Epidermal melanocyte (primary cell): ENCODE measurements around the gene TRAM2.

Source experiments
- DNase-seq: peaks from one replicate; pipeline ENCODE4 v3.0.0; 2011; ENCODE audit warnings: low spot score; ENCODE audit not compliant: insufficient read length

Gene TRAM2

DNA sequence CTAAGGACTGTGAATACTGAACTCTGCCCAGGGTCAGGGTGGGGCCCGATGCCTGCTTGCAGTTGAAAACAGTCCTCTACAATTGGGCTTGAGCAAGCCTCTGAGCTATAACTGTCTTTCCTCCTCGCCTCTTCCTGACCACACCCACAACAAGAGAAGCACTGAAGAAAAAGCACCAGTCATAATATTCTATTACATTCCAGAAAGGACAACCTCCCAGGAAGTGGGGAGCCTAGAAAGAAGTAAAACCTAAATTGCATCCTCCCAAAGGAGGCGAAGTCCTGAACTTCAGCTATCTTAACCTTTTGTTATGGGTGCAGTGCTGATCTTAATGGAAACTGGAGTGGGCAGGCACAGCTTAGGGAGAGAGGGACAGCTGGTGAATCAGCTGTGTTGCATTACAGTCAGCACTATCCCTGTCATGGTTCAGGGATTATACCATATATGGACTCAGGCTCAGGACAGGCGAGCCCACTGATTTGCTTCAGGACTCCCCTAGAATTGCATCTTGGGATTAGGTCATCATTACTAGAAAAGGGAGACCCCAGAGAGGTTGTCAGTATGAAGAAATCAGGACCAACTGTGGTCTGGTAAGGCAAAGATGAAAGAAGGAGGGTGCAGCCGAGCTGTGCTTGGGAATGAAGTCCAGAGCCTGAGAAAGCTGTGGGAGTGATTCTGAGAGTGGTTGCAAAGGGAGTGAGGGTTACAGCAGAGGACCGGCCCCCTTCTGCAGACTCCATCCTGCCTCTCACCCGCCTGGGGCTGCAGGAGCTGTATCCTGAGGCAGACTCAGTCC, 18.3 kb upstream of the TRAM2 start:
- DNase-seq: peak; percentile 82

DNA sequence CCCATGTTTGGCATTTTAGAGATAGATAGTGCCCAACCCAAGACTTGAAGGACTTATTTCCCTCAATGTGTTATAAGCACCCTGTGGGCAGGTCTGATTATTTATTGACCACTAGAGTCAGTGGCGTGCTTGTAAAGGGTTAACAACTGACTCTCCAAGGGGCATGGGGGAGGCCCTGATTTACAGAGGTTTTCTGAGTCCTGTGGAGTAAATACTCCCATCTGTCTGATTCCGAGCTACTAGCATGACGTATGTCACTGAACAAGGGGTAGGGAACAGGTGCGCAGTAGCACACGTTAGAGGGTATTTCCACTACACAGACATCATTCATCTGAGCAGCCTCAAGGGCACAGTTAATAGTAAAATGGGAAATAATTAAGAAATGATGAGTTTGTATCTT, 17.4 kb upstream of the TRAM2 start:
- no peak for DNase-seq

DNA sequence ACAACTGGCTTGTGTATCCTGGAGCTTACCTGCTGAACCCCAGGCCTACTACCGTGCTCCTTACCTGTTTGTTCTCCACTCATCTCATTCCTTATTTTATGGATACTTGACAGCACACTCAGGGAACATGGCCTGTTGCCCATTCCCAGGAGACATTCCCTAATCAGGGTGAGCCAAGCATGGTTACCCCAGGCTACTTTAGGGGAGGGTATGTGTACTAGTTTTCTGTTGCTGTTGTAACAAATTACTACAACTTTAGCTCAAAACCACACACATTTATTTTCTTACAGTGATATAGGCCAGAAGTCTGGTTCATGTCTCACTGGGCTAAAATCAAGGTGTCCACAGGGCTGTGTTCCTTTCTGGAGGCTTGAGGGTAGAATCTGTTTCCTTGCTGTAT, 15.0 kb upstream of the TRAM2 start:
- no peak for DNase-seq

DNA sequence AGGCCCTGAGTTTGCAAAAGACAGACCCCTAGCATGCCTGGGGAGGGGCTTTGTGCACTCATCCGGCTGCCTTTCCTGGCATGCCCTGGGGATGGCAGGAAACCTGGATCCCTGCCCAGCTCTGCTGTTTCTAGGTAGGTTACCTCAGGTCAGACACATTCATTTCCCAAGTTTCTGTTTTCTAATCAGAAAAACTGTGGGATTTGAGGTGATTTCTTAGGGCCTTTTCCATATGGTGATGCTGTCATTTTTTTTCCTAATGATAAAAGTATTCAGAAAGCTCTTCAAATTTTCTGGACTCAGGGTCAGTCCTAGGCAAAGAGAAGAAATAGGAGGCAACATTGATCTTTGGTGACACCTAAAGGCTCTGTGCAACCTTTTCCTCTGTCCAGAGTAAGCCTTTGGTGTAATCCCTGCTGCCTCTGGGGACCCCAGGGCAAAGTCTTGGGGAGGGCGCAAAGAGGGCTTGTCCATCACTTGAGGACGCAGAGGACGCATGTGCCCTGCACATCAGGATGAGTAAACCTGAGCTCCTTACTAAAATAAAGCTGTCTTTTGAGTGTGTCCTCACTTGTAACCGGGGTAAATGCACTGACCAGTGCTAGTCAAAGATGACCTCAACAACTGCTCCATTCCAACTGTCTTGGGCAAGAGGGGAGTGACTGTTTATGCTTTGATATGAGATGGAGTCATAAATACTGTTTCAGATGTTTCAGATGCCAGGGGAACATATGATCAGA, 13.5 kb upstream of the TRAM2 start:
- DNase-seq: no peak

DNA sequence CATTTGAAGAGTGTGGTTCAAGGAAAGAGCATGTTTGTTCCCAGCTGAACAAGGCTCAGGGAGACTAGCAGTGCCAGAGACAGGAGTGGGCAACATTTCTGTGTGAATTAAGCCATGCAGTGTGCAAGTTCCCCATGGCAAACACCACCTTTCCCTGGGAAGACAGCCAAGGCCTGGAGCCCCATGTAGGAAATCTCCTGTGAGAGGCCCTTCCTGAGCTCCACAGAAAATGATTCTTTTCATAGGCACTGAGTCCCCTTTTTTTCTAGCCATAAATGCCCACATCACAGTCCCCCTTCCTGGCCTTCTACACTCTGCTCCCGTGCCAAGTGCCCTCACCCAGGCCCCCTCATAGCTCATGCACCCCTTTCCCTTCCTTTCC, 11.8 kb upstream of the TRAM2 start:
- no peak for DNase-seq

DNA sequence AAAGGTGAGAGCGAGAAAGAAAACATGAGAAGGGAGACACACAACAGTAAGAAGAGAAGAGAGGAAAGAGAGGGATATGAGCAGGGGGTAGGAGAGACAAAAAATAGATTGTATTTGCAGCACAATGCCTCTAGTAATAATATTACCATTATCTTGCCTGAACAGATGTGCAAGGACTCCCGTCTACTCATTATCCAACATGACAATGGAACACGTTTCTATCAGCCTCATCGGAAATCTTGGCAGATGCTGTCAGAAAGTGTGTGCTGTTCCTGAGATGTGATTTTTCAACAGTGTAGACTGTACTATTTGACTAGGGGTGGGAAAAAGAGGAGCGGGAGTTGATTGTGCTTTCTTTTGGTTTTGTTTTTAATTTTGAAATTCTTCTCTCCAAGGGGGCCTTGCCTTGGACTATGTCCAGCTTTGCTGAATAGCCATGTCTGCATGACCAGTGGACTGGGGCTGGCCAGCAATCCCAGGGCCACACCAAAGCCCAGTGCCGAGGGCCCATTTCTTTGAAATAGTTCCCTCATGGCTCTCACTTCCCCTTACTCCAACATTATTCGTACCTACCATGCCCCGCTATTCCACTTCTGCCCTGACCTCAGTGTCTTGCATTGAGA, 11.3 kb upstream of the TRAM2 start:
- no peak for DNase-seq

DNA sequence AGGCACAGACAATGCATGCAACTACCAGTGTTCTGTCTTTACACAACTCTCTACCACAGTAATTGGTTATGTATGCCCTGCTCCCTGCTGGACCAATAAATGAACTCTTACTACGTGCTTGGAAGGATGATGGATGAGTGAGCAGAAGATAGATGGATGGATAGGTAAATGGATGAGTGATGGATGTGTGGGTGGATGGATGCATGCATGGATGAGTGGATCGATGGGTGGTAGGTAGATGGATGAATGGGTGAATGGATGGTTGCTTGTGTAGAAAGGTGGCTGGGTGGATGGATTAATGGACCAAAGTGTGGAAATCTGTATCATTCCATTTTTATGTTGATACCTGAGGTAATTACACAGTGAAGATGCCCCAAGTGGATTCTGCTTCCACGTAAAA, 10.1 kb upstream of the TRAM2 start:
- DNase-seq: no peak

DNA sequence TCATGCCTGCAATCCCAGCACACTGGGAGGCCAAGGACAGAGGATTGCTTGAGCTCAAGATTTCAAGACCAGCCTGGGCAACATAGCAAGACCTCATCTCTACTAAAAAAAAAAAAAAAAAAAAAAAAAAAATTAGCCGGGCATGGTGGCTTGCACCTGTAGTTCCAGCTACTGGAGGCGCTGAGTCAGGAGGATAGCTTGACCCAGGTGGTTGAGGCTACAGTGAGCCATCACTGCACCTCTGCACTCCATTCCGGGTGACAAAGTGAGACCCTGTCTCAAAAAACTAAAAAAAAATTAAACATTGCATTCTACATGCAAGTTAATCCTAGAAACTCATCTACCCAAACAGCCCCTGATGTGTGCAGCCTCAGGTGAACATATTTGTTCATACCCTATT, 7.3 kb upstream of the TRAM2 start:
- no peak for DNase-seq

DNA sequence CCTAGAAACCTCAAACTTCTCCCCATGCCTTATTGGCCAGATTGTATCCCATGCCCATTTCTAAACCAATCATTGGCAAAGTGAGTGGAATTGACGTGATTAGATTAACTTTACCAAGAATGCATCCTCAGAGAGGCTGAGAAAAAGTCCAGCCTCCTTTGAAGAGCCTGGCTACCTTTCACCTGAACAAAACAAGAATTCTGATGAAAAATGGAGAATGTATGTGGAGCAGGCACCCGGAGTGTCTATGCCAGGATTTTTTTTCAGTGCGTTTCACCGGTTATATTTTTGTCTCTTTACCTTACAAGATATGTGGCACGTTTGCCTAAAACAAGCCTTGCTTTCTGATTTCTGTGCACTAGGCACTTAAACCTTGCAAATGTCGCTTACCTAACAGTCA, 6.1 kb upstream of the TRAM2 start:
- no peak for DNase-seq

DNA sequence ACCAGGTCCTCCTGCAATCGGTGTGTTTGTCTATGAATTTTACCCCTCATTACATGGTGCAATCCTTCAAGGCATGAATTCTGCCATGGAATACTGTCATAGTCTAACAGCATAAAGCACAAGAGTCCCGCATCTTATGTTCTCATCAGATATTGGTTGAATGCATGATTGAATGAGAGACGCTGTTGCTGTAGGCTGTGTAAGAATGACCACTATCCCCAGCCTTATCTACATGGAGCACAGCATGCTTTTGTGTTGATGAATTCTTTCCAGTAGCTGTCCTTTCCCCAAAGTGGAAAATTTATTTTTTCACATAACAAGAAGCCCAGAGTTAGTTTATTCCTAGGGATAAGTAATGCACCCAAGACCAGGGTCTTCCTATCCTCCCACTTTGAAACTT, 5.6 kb upstream of the TRAM2 start:
- no peak for DNase-seq

DNA sequence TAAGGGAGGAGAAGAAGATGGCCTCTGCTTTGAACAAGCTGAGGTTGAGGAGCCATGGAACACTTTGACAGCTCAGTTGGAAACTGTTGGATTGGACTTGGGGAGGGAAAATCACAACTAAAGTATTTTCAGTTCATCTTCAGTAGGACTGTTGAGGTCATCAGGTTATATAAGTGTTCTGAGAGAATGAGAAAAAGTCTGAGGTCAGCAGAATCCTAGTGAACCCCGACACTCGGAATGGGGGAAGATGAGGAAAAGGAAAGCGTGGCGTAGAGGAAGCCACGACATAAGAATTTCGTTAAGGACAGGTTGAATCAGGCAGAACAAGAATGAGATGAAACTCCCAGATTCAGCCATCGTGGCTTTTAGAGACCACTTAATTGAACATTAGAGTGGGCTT, 4.0 kb upstream of the TRAM2 start:
- no peak for DNase-seq

DNA sequence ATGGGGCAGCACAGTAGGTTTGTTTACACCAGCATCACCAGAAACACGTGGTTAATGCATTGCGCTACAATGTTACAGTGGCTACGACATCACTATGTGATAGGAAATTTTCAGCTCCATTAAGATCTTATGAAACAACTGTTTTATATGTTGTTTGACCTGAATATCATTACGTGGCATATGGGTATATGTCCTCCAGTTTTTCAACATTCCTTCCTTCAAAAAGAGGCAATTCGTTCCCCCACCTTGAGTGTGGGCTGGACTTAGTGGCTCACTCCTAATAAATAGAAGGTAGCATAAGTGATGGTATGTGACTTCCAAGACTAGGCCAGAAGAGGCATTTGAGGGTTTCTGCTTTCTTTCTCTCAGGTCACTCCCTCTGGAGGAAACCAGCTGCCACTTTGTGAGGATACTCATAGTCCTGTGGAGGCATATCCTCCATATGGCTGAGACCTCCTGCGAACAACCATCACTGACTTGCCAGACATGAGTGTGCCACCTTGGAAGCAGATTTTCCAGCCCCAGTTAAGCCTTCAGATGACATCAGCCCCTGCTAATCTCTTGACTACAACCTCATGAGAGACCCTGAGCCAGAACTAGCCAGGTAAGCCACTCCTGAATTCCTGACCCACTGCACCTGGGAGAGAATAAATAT, 2.3 kb upstream of the TRAM2 start:
- no peak for DNase-seq

DNA sequence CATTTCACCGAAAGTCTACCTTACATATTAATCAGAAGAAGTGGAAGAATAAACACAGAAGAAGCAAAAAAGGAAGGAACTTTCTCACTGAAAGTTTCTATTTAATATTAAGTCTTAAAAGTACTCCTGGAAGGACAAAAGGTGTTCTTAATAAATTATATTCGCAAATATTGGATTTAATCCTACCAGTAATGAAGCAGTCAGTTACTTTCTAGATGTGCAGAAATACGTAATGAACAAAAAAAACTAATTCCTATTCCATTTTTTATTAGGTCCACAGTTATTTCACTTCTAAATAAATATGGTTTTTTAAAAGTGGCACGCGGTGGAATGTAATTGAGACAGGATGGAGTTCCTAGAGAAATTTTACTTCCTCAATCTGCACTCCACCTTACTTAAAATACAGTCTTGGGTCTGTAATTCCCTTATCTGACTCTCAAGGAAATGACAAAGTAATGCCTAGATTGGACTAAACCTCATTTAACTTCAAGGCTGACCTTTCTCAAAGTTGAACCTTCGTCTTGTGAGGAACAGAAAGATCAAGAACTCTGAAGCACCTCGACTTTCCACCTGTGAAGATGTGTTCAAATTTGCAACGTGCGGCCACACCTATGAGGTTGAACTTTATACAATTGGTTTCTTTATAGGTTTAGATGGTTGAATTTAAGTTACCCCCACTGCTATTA, 1.1 kb upstream of the TRAM2 start:
- DNase-seq: no peak

DNA sequence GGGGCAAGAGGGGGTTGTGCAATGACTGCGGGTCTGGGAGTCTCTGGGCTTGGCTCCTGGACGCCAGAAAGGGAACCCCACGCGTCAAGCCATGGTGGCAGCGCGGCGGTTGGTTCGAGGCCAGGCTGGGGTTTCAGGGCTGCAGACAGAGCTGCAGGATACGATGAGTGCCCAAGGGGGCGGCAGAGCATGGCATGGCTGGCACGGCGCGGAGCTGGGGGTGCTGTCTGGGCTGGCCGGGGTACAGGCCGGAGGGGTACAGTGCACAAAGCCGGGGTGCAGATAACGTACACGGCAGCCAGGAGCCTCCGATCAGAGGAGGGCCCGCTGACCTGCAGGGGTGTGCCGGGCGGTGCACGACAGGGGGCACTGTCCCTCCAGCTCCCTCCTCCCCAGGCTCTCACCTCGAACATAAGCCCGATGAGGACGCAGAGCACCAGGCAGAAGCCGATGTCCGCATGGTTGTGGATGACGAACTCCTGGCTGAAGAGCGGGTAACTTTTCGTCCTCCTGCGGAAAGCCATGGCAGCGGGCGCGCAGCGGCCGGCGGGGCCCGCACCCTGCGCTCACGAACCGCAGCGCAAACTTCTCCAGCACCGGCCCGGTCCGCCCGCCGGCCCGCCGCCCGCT, 353 bp downstream of the TRAM2 start:
- no peak for DNase-seq

DNA sequence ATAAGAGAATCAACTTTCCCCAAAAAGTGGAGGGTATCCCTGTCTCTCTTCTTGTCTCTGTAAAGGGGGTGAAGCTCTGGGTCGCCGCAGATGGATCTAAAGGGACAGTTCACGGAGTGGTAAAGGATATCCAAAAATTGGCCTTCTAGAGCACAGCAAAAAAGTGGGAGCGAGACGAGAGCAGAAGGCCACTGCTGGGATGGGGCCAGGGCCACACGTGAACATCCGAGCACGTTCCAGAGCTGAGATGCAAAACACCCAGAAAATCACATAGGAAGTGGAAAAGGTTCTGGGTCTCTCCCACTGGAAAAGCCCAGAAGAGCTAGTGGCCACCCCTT, 837 bp downstream of the TRAM2 start:
- DNase-seq: no peak

DNA sequence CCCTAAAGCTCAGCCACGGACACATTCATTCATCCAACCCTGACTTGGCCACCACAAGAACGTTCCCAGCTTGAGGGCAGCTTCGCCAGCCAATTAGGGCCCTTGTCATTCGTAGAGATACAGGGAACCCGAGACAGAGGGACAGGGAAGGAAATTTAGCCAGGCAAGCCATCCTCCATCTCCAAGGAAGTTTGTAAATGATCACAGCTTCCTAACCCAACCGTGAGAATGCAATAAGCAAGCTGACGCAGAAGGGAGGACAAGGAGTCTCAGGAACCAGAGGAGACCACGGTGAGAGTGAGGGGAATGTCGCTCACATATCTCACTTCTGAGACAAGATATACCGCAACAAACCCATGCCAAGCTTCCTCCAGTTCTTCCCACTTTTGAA, 1.4 kb downstream of the TRAM2 start:
- no peak for DNase-seq

DNA sequence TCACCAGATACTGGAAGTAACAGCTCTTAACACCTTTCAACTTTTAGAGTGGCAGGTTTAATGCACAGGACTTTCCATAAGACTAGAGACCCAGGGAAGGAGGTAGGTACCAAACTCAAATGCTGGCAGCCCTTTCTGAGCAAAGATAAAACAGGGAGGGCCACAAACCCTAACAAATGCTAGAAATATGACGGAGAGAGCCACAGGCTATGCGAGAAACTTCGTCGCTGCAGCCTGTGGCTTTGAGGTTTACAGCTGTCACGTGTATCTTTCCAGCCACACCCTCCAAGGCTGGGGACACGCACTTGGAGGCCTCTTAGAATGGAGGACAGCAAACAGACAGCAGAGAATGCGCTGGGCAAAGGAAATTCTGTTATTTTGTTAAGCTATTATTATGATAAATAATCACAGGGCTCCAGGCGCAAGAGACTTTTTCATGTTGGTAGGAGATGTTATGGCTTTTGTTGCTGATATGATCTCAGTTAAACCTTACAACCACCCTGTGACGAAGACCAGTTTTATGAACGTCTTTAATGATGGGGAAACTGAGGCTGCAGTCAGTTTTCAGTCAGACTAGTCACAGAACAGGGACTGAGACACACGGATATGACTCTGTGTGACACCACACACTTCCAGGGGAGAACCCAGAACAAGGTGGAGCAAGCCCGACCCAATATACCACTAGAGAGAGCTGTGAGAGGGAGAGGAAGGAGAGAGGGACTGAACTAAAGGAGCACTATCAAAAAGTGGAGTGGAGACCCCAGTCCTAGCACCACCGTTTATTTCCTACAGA, 2.0 kb downstream of the TRAM2 start:
- peak; percentile 55 for DNase-seq

DNA sequence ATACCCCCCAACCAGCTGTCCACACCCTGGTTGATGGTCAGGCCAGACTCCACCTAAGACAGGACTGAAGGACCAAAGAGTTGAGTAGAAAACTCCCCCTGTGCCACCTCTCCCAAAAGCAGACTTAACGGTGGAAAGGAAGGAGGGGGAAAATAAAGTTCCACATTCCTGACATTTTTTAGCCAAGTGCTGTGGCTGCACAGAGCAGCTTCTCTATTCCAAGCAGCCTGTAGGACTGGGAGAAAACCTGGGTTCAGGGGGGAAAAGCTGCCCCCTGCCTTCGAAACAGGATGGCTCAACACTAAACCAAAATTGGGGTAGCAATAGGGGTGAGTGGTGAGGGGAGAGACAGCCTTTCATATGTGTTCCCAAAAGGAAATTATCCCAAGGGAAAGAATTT, 3.6 kb downstream of the TRAM2 start:
- no peak for DNase-seq

DNA sequence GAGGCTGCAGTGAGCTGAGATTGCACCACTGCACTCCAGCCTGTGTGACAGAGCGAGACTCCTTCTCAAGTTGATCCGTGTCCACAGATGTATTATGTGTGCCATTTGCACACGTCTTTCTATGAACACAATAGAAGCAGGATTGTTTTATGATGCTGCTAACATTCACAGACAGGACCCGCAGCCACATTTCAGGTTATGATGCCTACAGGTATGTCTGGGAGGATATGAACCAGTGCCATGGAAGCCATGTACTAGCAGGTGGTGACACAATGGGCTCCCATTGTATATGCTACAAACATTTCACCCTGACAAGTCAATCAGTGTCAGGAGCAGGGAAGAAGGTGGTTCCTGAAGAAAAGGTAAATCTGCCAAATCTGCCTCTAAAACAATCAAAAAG, 4.3 kb downstream of the TRAM2 start:
- no peak for DNase-seq

DNA sequence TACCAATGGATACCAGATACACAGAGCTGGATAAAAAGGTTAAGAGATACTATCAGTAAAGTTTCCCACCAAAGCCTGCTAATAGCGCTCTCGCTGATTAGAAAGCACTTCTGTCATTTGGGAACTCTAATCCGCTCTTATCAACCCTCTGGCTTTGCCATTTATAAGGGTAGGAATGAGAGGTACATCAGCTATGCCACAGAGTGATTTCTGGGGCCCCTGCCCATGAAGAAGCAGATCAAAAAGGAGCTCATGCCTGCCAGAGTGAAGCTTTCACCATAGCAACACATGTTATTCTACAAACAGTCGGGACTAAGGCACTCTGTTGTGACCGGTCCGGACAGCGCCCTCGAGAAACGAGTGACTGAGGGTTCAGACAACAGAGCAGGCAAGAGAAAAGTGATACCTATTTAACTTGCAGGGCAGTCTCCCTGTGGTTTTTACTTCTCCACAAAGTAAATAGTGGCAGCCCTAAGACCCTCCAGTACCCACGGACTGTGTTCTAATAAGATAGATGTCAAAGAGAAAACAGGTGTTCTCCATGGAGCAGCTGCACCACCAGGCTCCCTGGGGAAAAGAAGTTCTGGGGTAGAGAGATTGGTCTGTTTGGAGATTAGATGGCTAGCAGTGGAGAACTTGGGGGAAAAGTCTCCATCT, 5.6 kb downstream of the TRAM2 start:
- no peak for DNase-seq
